ENCODE data around the gene GALNTL6.
A peak's percentile ranks its signal among the peaks of the same experiment; 100 is the strongest.
"Not testable (repeated sequence)": the region's sequence is repeated elsewhere in the genome, so short reads cannot be mapped to it uniquely, and the experiment has no call there.

Gene GALNTL6

DNA sequence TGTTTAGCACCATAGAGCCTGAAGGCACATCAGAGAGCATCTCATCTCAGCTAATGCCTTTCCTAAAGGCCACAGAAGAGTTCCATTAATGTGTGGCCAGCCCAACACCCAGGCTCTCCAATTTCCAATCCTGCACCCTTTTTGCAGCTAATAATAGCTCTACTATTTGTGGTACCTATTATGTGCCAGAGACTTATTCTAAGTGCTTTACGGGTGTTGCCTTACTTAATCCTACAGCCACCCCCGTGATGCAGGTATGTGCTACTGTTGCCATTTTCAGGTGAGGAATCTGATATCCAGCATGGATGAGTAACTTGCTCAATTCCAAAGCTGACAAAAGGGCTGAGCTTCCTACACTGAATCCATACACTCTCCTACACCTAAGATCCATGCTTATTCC is 1137.8 kb downstream of the GALNTL6 start:
- no peak overlapping the region for H3K4me3 ChIP-seq (ENCODE audit: control insufficient read depth, low read depth, low read length)
- TF ChIP-seq, protein P1, sequence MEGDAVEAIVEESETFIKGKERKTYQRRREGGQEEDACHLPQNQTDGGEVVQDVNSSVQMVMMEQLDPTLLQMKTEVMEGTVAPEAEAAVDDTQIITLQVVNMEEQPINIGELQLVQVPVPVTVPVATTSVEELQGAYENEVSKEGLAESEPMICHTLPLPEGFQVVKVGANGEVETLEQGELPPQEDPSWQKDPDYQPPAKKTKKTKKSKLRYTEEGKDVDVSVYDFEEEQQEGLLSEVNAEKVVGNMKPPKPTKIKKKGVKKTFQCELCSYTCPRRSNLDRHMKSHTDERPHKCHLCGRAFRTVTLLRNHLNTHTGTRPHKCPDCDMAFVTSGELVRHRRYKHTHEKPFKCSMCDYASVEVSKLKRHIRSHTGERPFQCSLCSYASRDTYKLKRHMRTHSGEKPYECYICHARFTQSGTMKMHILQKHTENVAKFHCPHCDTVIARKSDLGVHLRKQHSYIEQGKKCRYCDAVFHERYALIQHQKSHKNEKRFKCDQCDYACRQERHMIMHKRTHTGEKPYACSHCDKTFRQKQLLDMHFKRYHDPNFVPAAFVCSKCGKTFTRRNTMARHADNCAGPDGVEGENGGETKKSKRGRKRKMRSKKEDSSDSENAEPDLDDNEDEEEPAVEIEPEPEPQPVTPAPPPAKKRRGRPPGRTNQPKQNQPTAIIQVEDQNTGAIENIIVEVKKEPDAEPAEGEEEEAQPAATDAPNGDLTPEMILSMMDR (IDR thresholded peaks at IDR 0.05; ENCODE audit: control insufficient read depth, insufficient read depth, low read depth, low read length, missing control alignments) = no peak
- DNase-seq (ENCODE audit: low read depth) = no peak

DNA sequence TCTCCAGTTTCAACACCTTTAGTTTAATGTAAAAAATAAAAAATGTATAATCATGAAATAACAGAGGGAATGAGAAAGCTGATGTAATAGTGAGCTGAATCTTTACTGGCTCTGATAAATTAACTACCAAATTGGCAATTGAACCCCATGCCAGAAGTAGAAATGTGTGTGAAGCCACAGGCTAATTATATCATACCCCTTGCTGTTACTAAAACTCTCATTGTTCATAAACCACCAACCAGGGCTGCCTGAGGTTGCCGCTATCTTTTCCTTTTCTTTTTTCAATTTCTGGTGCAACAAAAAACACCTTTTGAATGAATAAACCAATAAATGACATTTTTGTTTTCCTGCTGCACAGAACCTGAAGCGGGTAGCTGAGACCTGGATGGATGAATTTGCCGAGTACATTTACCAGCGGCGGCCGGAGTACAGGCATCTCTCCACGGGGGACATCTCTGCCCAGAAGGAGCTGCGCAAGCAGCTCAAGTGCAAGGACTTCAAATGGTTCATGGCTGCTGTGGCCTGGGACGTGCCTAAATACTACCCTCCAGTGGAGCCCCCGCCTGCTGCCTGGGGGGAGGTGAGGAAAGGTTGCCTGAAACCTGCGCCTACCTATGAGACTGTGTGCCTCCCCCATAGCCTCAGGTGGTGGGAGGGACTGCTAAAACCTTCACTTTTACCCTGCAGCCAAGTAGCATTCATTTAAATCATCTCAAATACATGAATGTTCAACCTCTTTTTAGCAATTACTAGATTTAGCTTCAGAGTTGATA is 1138.7 kb downstream of the GALNTL6 start:
- no peak for DNase-seq (ENCODE audit: low read depth)
- TF ChIP-seq, protein P1 (IDR thresholded peaks at IDR 0.05; ENCODE audit: control insufficient read depth, insufficient read depth, low read depth, low read length, missing control alignments) = no peak
- H3K4me3 ChIP-seq (ENCODE audit: control insufficient read depth, low read depth, low read length) = no peak overlapping the region

DNA sequence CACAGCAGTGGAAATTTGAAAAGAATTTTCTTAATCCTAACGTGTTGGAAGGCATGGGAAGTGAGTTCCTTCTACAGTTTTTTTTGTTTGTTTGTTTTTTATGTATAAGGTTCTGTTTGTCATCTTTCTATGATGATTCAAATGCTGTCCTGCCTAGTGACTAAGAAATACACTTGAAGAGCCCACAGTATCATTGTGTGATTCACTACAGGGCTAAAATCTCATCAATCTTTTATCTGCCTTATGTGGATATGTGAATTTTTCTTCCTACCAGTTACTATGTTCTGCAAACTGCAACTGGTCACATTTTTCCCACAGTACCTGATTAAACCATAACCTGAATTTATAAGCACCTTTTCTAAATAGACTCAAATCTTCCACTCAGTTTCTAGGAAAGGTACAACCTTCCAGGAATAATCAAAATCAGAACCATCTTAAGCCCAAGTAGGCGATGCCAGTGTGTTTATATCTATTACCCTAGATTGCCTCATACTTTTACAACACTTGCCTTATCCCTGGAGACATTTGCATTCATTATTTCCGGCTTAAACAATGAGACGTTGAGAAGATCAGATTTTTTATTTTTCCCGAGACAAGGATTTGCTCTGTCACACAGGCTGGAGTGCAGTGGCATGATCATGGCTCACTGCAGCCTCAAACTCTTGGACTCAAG is 1140.8 kb downstream of the GALNTL6 start:
- TF ChIP-seq, protein P1 (IDR thresholded peaks at IDR 0.05; ENCODE audit: control insufficient read depth, insufficient read depth, low read depth, low read length, missing control alignments) = no peak
- no peak overlapping the region for H3K4me3 ChIP-seq (ENCODE audit: control insufficient read depth, low read depth, low read length)
- no peak for DNase-seq (ENCODE audit: low read depth)

DNA sequence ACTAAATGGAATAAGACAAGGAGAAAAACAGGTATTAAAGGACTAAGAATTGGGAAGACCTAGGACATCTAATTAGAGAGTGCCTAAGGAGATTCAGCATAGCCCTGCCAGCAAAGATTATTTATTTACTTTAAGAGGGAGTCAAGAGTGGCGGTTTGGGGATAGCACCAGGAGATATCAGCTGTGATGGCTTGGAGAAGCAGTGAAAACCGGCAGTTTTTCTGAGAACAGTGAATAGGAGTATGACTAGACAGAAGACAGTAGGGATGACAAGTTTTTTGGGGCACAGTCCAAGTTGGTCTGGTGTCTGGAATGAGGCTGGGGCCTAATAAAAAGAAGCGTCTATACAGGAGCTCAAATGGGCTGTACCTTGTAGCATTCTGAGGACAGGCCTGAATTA is 1143.1 kb downstream of the GALNTL6 start:
- not testable (repeated sequence) for DNase-seq (ENCODE audit: low read depth); H3K4me3 ChIP-seq (ENCODE audit: control insufficient read depth, low read depth, low read length)

DNA sequence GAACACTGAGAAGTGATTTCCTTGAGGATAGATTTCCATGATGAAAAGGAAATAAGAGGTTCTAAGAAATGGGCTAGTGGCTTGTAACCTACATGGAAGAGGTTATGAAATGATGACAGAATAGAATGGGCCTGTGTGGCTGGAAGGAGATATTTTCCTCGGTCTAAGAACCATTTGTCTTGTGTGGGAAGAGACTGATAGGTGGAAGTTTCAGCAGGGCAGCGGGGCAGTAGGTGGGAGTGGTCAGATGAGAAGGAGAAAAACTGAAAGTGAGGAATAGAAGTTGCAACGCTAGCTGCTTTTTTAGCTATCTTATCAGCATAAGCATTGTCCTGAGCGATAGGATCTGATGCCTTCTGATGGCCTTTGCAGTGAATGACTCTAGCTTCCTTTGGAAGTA is 1144.0 kb downstream of the GALNTL6 start:
- no peak overlapping the region for H3K4me3 ChIP-seq (ENCODE audit: control insufficient read depth, low read depth, low read length)

DNA sequence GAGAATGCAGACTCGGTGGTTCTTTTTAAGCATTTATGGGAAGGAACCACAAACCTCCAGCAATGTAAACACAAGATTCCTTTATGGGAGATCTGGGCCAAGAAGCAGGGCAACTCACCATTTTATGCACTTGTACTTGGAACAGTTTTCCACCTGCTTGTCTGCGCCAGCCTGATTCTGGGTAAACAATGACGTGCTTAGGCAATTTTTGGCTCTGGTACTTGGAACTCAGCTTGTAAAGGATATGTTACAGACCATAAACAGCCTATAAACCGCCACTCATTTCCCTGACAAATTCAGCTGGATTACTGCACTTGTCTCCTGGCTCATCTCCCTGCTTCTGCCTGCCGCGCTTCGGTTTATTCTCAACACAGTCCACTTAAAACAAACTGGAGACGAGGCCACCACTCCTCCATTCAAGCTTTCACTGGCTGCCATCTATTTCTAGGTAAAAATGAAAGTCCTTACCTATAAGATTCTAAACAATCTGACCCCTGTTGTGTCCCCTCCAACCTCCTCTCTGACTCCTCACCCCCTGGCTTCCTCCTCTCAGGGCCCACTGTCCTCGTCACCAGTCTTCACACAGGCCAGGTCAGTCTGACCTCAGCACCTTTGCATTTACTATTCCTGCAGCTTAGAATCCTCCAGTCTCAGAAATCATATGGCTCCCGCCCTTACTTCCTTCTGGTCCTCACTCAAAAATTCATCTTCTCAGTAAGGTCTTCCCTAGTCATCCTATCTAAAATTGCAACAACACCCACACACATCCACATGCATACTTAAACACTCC is 1149.6 kb downstream of the GALNTL6 start:
- H3K4me3 ChIP-seq (ENCODE audit: control insufficient read depth, low read depth, low read length) = no peak overlapping the region
- TF ChIP-seq, protein P1 (IDR thresholded peaks at IDR 0.05; ENCODE audit: control insufficient read depth, insufficient read depth, low read depth, low read length, missing control alignments) = no peak
- peak; percentile 80 for DNase-seq (ENCODE audit: low read depth)

More for the DNA sequence above, 1144.0 kb downstream of the GALNTL6 start:
- DNase-seq (ENCODE audit: low read depth) = no peak
- TF ChIP-seq, protein P1 (IDR thresholded peaks at IDR 0.05; ENCODE audit: control insufficient read depth, insufficient read depth, low read depth, low read length, missing control alignments) = no peak
